HG02798 (cell line): ENCODE results near the gene RASSF8.

Experiments used
- ATAC-seq: cut with Tn5 transposase; IDR thresholded peaks from one replicate; pipeline ENCODE4 v1.9.1; 2021; ENCODE audit warnings: mild to moderate bottlenecking; ENCODE audit not compliant: unreplicated experiment, poor library complexity

The RASSF8 gene

GRCh38 chr12:26097046-26097878, 138.8 kb downstream of the RASSF8 start:
- ATAC-seq: peak; percentile 86

GRCh38 chr12:26100666-26101349, 142.3 kb downstream of the RASSF8 start:
- no peak for ATAC-seq

GRCh38 chr12:26101350-26101734, 142.9 kb downstream of the RASSF8 start:
- no peak for ATAC-seq

GRCh38 chr12:26101763-26102162, 143.3 kb downstream of the RASSF8 start:
- ATAC-seq: no peak

GRCh38 chr12:26102953-26103352, 144.5 kb downstream of the RASSF8 start:
- ATAC-seq: no peak

- ATAC-seq: no peak
Measured at GRCh38 chr12:26106347-26106746, 147.9 kb downstream of the RASSF8 start.

GRCh38 chr12:26108915-26109314, 150.4 kb downstream of the RASSF8 start:
- no peak for ATAC-seq

GRCh38 chr12:26109343-26109881, 150.9 kb downstream of the RASSF8 start:
- no peak for ATAC-seq

GRCh38 chr12:26112232-26112631, 153.8 kb downstream of the RASSF8 start:
- no peak for ATAC-seq

- no peak for ATAC-seq
Measured at GRCh38 chr12:26112703-26113147, 154.2 kb downstream of the RASSF8 start.

GRCh38 chr12:26113181-26113654, 154.7 kb downstream of the RASSF8 start:
- ATAC-seq: no peak

- ATAC-seq: peak; percentile 80
Measured at GRCh38 chr12:26113853-26114719, 155.6 kb downstream of the RASSF8 start.

- no peak for ATAC-seq
Measured at GRCh38 chr12:26114720-26115401, 156.4 kb downstream of the RASSF8 start.

GRCh38 chr12:26116829-26117715, 158.6 kb downstream of the RASSF8 start:
- no peak for ATAC-seq

GRCh38 chr12:26118308-26118707, 159.8 kb downstream of the RASSF8 start:
- no peak for ATAC-seq

GRCh38 chr12:26119391-26119989, 161.0 kb downstream of the RASSF8 start:
- ATAC-seq: peak; percentile 22

- no peak for ATAC-seq
Measured at GRCh38 chr12:26120561-26121274, 162.2 kb downstream of the RASSF8 start.
